WTC11 (cell line): ENCODE measurements around the gene CYP2A7. TPM values are rescaled to one million over a fixed set of nuclear protein-coding genes. Genes with fewer than 3 reads are reported as not detected.

Experiments
- ATAC-seq: fragments of 200-7000 bp; cut with Tn5 transposase; 2 replicates; pipeline ENCODE4 v1.10.0; 2021; ENCODE audit warnings: mild to moderate bottlenecking, moderate library complexity
- CTCF ChIA-PET: fragments of 300-600 bp; sonication (Branson Sonifier 250); formaldehyde crosslinking; loops from one replicate; lab custom pipeline; 2021; ENCODE audit warnings: antibody characterized with exemption; lab: Charles Lee
- POLR2A ChIA-PET: fragments of 350-600 bp; sonication (Branson Sonifier 250); formaldehyde crosslinking; loops from one replicate; lab custom pipeline; 2021; ENCODE audit warnings: antibody characterized with exemption; lab: Charles Lee
- DNase-seq: peaks from one replicate; pipeline ENCODE4 v3.0.0; 2021; ENCODE audit warnings: low spot score
- H3K27ac Mint-ChIP-seq: 2 replicates; pipeline ENCODE4 v1.8.0; 2021; ENCODE audit warnings: mixed read lengths
- H3K27me3 Mint-ChIP-seq: 2 replicates; pipeline ENCODE4 v1.8.0; 2021; ENCODE audit warnings: low read depth, mild to moderate bottlenecking, moderate library complexity, mixed read lengths
- H3K36me3 Mint-ChIP-seq: 2 replicates; pipeline ENCODE4 v1.8.0; 2021; ENCODE audit warnings: mixed read lengths
- H3K4me1 Mint-ChIP-seq: 2 replicates; pipeline ENCODE4 v1.8.0; 2022; ENCODE audit warnings: mixed read lengths
- H3K4me3 Mint-ChIP-seq: 2 replicates; pipeline ENCODE4 v1.8.0; 2021; ENCODE audit warnings: mild to moderate bottlenecking, moderate library complexity, mixed read lengths
- H3K9me3 Mint-ChIP-seq: 2 replicates; pipeline ENCODE4 v1.8.0; 2021; ENCODE audit warnings: mixed read lengths
- CTCF ChIP-seq: fragments of 200-600 bp; IDR thresholded peaks from 2 replicates; pipeline ENCODE4 v1.8.0; 2022; ENCODE audit warnings: antibody characterized with exemption
- EMX1 ChIP-seq: fragments of 250-450 bp; sonication (Bioruptor Pico); IDR thresholded peaks from 2 replicates; pipeline ENCODE4 v1.8.0; 2021; ENCODE audit warnings: mild to moderate bottlenecking
- JAZF1 ChIP-seq: fragments of 250-450 bp; sonication (Bioruptor Pico); IDR thresholded peaks from 2 replicates; pipeline ENCODE4 v1.9.0; 2021; ENCODE audit warnings: moderate library complexity, mild to moderate bottlenecking, inconsistent platforms
- JUN ChIP-seq: sonication (generic); formaldehyde crosslinking; IDR thresholded peaks from 2 replicates; pipeline ENCODE4 v1.8.0; 2023; ENCODE audit warnings: mild to moderate bottlenecking, missing genetic modification reagents
- OVOL2 ChIP-seq: fragments of 250-450 bp; sonication (Bioruptor Pico); IDR thresholded peaks from 2 replicates; pipeline ENCODE4 v1.9.0; 2021; ENCODE audit warnings: mild to moderate bottlenecking, borderline replicate concordance
- PREB ChIP-seq: sonication (generic); formaldehyde crosslinking; IDR thresholded peaks from 2 replicates; pipeline ENCODE4 v1.8.1; 2022; ENCODE audit warnings: mild to moderate bottlenecking, missing genetic modification reagents, moderate library complexity, borderline replicate concordance
- SMAD4 ChIP-seq: sonication (generic); formaldehyde crosslinking; IDR thresholded peaks from 2 replicates; pipeline ENCODE4 v1.8.0; 2022; ENCODE audit warnings: mild to moderate bottlenecking, missing genetic modification reagents
- TEAD4 ChIP-seq: sonication (generic); formaldehyde crosslinking; IDR thresholded peaks from 2 replicates; pipeline ENCODE4 v1.8.0; 2022; ENCODE audit warnings: mild to moderate bottlenecking, missing genetic modification reagents
- ZNF416 ChIP-seq: fragments of 250-450 bp; sonication (Bioruptor Pico); IDR thresholded peaks from 2 replicates; pipeline ENCODE4 v1.9.0; 2021; ENCODE audit warnings: mild to moderate bottlenecking, inconsistent platforms
- ZNF532 ChIP-seq: fragments of 250-450 bp; sonication (Bioruptor Pico); IDR thresholded peaks from 2 replicates; pipeline ENCODE4 v1.9.0; 2021; ENCODE audit warnings: mild to moderate bottlenecking, borderline replicate concordance
- total RNA-seq: library from RNA; stranded (reverse); gene quantifications from 3 replicates; pipeline ENCODE4 v1.2.3, GENCODE V29; 2021
- TF ChIP-seq, protein P1 (sequence below): sonication (generic); formaldehyde crosslinking; IDR thresholded peaks from 2 replicates; pipeline ENCODE4 v1.8.0; 2022; ENCODE audit warnings: mild to moderate bottlenecking, missing genetic modification reagents
- TF ChIP-seq, protein P2 (sequence below): fragments of 250-450 bp; sonication (Bioruptor Pico); IDR thresholded peaks from 2 replicates; pipeline ENCODE4 v1.8.0; 2021; ENCODE audit warnings: mild to moderate bottlenecking

The CYP2A7 gene
- total RNA-seq, 1 experiment from 2014 or later, result not detected

DNA sequence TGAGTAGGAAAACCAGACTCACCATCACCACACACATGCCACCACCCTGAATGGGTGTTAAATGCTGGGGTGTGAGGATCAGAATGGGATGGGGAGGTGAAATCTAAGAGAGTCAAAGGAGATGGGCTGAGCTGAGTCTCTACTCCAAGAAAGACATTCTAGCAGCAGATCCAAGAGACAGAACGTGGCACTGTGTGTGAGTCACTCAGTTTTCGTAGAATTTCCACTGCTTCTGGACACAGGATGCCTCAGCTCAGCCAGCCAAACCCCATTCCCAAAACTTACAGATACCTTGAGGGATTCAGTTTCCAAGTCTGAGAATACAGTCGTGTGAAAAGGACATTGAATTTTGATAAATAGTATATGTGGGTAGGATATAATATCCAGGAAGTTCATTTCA is 7.3 kb upstream of the CYP2A7 start:
- CTCF ChIA-PET, result no interaction called here

More for the DNA sequence above, 7.3 kb upstream of the CYP2A7 start:
- Mint-ChIP-seq H3K9me3 (no peaks in the 10 kb centered on the region), H3K27me3 (peaks cover 18% of the 10 kb centered on the region), H3K4me1 (no peaks in the 10 kb centered on the region), H3K27ac (no peak overlapping the region), H3K4me3 (no peak overlapping the region), H3K36me3 (no peaks in the 10 kb centered on the region)
- POLR2A ChIA-PET, result no interaction called here
- DNase-seq (no peak), ATAC-seq (no peak)
- TF ChIP-seq ZNF416 (CRISPR knock-in tag), result no peak
- no peak for TF ChIP-seq JAZF1 (CRISPR knock-in tag)
- no peak for TF ChIP-seq TEAD4
- TF ChIP-seq, protein P1, sequence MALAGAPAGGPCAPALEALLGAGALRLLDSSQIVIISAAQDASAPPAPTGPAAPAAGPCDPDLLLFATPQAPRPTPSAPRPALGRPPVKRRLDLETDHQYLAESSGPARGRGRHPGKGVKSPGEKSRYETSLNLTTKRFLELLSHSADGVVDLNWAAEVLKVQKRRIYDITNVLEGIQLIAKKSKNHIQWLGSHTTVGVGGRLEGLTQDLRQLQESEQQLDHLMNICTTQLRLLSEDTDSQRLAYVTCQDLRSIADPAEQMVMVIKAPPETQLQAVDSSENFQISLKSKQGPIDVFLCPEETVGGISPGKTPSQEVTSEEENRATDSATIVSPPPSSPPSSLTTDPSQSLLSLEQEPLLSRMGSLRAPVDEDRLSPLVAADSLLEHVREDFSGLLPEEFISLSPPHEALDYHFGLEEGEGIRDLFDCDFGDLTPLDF (CRISPR knock-in tag), result no peak
- no peak for TF ChIP-seq PREB (CRISPR knock-in tag)
- TF ChIP-seq, protein P2, sequence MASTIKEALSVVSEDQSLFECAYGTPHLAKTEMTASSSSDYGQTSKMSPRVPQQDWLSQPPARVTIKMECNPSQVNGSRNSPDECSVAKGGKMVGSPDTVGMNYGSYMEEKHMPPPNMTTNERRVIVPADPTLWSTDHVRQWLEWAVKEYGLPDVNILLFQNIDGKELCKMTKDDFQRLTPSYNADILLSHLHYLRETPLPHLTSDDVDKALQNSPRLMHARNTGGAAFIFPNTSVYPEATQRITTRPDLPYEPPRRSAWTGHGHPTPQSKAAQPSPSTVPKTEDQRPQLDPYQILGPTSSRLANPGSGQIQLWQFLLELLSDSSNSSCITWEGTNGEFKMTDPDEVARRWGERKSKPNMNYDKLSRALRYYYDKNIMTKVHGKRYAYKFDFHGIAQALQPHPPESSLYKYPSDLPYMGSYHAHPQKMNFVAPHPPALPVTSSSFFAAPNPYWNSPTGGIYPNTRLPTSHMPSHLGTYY (CRISPR knock-in tag), result no peak
- TF ChIP-seq CTCF, result no peak
- no peak for TF ChIP-seq ZNF532 (CRISPR knock-in tag)
- TF ChIP-seq SMAD4, result no peak
- TF ChIP-seq JUN, result no peak
- TF ChIP-seq OVOL2, result no peak
- TF ChIP-seq EMX1 (CRISPR knock-in tag), result no peak
